GM12892 (cell line): ENCODE measurements around the gene SCLY.

Experiments used
- POLR2A ChIP-seq: IDR thresholded peaks from 2 replicates; pipeline ENCODE4 v1.6.1; 2011; ENCODE audit warnings: low read depth, low read length, control low read depth
- POLR2AphosphoS5 ChIP-seq: IDR thresholded peaks from 2 replicates; pipeline ENCODE4 v1.6.1; 2011; ENCODE audit warnings: low read depth, low read length, control low read depth

GRCh38 chr2:238064376-238064775, 3.6 kb downstream of the SCLY start:
- TF ChIP-seq POLR2AphosphoS5 (no peak), POLR2A (no peak)
